ENCODE results near the gene ANO2.

DNA sequence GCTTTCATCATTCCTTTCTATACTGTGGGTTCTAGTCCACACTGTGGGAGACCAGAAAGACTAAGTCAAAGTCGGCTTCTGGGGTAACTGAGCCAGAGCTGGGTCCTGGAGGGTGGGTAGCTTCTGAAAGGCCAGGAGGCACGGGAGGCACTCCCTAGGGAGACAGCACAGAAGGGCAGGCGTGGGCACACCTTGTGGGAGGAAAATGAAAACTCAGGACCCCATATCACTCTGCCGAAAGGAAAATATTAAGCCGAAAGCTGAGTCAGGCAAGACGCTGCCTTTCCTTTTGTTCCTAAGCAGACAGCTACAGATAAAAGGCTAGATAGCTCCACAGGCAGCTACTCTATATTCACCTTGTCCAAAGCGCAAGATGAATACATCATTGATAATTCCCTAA lies 20.7 kb downstream of the ANO2 start:
- TF ChIP-seq, protein P1, sequence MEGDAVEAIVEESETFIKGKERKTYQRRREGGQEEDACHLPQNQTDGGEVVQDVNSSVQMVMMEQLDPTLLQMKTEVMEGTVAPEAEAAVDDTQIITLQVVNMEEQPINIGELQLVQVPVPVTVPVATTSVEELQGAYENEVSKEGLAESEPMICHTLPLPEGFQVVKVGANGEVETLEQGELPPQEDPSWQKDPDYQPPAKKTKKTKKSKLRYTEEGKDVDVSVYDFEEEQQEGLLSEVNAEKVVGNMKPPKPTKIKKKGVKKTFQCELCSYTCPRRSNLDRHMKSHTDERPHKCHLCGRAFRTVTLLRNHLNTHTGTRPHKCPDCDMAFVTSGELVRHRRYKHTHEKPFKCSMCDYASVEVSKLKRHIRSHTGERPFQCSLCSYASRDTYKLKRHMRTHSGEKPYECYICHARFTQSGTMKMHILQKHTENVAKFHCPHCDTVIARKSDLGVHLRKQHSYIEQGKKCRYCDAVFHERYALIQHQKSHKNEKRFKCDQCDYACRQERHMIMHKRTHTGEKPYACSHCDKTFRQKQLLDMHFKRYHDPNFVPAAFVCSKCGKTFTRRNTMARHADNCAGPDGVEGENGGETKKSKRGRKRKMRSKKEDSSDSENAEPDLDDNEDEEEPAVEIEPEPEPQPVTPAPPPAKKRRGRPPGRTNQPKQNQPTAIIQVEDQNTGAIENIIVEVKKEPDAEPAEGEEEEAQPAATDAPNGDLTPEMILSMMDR (IDR thresholded peaks at IDR 0.05; ENCODE audit: extremely low read depth in 1 of 2, insufficient read depth in 1 of 2, low read depth in 1 of 2, low read length in 2 of 2), result no peak
- TF ChIP-seq POLR2A (IDR thresholded peaks at IDR 0.05; ENCODE audit: low read depth, low read length), result no peak
- TF ChIP-seq POLR2AphosphoS5 (IDR thresholded peaks at IDR 0.05; ENCODE audit: insufficient read depth, low read depth, low read length), result no peak
- TF ChIP-seq EZH2 (IDR thresholded peaks at IDR 0.05; ENCODE audit: borderline replicate concordance, low read depth, low read length, severe bottlenecking), result no peak
- TF ChIP-seq JUN (IDR thresholded peaks at IDR 0.05; ENCODE audit: borderline replicate concordance, insufficient read depth, insufficient read length, low read depth), result no peak
- TF ChIP-seq, protein P2, sequence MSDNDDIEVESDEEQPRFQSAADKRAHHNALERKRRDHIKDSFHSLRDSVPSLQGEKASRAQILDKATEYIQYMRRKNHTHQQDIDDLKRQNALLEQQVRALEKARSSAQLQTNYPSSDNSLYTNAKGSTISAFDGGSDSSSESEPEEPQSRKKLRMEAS (IDR thresholded peaks at IDR 0.05; ENCODE audit: insufficient read depth, insufficient read length), result no peak
- TF ChIP-seq MYC (IDR thresholded peaks at IDR 0.05; ENCODE audit: low read depth, low read length), result no peak
- TF ChIP-seq FOS (IDR thresholded peaks at IDR 0.05; ENCODE audit: borderline replicate concordance, insufficient read depth, low read length), result no peak
- no peak for TF ChIP-seq GATA2 (IDR thresholded peaks at IDR 0.05; ENCODE audit: insufficient read depth, insufficient read length, low read depth, low read length)
